OCI-LY3 (cell line): Measurements from ENCODE around the gene QPCTL.

Source experiments
- CTCF ChIP-seq: fragments of 200-600, 300-600 bp; sonication (generic); IDR thresholded peaks from 2 replicates; pipeline ENCODE4 v1.5.1; 2014; ENCODE audit warnings: antibody characterized with exemption, low read length, low read depth
- EZH2phosphoT487 ChIP-seq: fragments of 200-600 bp; shearing (Covaris generic); IDR thresholded peaks from 2 replicates; pipeline ENCODE4 v1.6.1; 2018; ENCODE audit warnings: antibody characterized with exemption, mixed run types, low read depth

- TF ChIP-seq CTCF (peak; percentile 99), EZH2phosphoT487 (no peak)
These were observed 49.2 kb upstream of the QPCTL start for GRCh38 chr19:45643024-45643926.
